A673 (cell line): ENCODE measurements around the gene XYLT1. TPM values are rescaled to one million over a fixed set of nuclear protein-coding genes. Genes with fewer than 3 reads are reported as not detected.

Source experiments
- BruUV-seq: library from RNA; stranded (reverse); fragments of 400-500 nt; replicated peaks from 2 replicates; lab custom pipeline; 2021; lab: Mats Ljungman, UMichigan
- CTCF ChIA-PET: fragments of 300-600 bp; sonication (Branson Sonifier 250); formaldehyde crosslinking; loops from one replicate; lab custom pipeline; 2022; ENCODE audit warnings: antibody characterized with exemption; lab: Charles Lee
- POLR2A ChIA-PET: fragments of 300-600 bp; sonication (Branson Sonifier 250); formaldehyde crosslinking; loops from one replicate; lab custom pipeline; 2022; ENCODE audit warnings: antibody characterized with exemption; ENCODE audit not compliant: low non-redundant PET; lab: Charles Lee
- DNase-seq: peaks from one replicate; pipeline ENCODE4 v3.0.0-alpha.2; 2015; ENCODE audit warnings: low spot score
- H3K27ac ChIP-seq: fragments of 200-600 bp; sonication (generic); 2 replicates; pipeline ENCODE4 v1.5.1; 2016; ENCODE audit warnings: mixed run types, low read depth, mild to moderate bottlenecking, mixed read lengths, antibody characterized with exemption, low read length; ENCODE audit not compliant: poor library complexity, severe bottlenecking
- H3K27me3 ChIP-seq: fragments of 200-600 bp; sonication (generic); replicated peaks from 2 replicates; pipeline ENCODE4 v1.6.1; 2017; ENCODE audit warnings: mixed run types, low read depth, mild to moderate bottlenecking, mixed read lengths, antibody characterized with exemption, low read length; ENCODE audit not compliant: insufficient read depth, poor library complexity
- H3K36me3 ChIP-seq: fragments of 200-600 bp; sonication (generic); 2 replicates; pipeline ENCODE4 v1.6.1; 2016; ENCODE audit warnings: mixed run types, mild to moderate bottlenecking, mixed read lengths, antibody characterized with exemption, low read length; ENCODE audit not compliant: insufficient read depth, poor library complexity, severe bottlenecking
- H3K4me1 ChIP-seq: fragments of 200-600 bp; sonication (generic); 2 replicates; pipeline ENCODE4 v1.6.1; 2017; ENCODE audit warnings: mixed run types, mild to moderate bottlenecking, mixed read lengths, antibody characterized with exemption, low read length; ENCODE audit not compliant: insufficient read depth, poor library complexity, severe bottlenecking
- H3K4me3 ChIP-seq: fragments of 200-600 bp; sonication (generic); 2 replicates; pipeline ENCODE4 v1.5.1; 2016; ENCODE audit warnings: low read depth, mixed run types, mild to moderate bottlenecking, mixed read lengths, low read length; ENCODE audit not compliant: poor library complexity, severe bottlenecking
- H3K9me3 ChIP-seq: fragments of 200-600 bp; sonication (generic); 2 replicates; pipeline ENCODE4 v1.6.1; 2016; ENCODE audit warnings: mixed run types, low read depth, mild to moderate bottlenecking, mixed read lengths, antibody characterized with exemption, low read length; ENCODE audit not compliant: poor library complexity, severe bottlenecking
- CTCF ChIP-seq: fragments of 300-800, 200-600 bp; sonication (generic); conservative IDR thresholded peaks from 2 replicates; pipeline ENCODE4 v1.5.1; 2017; ENCODE audit warnings: low read depth, mild to moderate bottlenecking, antibody characterized with exemption, low read length, moderate library complexity, mixed read lengths
- EZH2 ChIP-seq: fragments of 200-600 bp; sonication (generic); IDR thresholded peaks from 2 replicates; pipeline ENCODE4 v1.6.1; 2017; ENCODE audit warnings: borderline replicate concordance, low read depth, mild to moderate bottlenecking, mixed read lengths, antibody characterized with exemption, low read length; ENCODE audit not compliant: poor library complexity, severe bottlenecking
- intact Hi-C: fragments of 100-400 bp; cut with micrococcal nuclease; formaldehyde crosslinking; loops from one replicate; pipeline ENCODE4 v1.10.0; 2022; ENCODE audit not compliant: unreplicated experiment
- total RNA-seq: library from RNA; stranded (reverse); gene quantifications from 2 replicates; pipeline ENCODE4 v1.2.3, GENCODE V29; 2021

XYLT1 gene
- total RNA-seq, 1 experiment from 2014 or later = 0.64 TPM

- no TSS peak for BruUV-seq
- no peak overlapping the region for H3K4me3 ChIP-seq
- H3K27me3 ChIP-seq = no peaks in the 10 kb centered on the region
- TF ChIP-seq EZH2 (no peak), CTCF (no peak)
- ChIA-PET CTCF (no interaction called here), POLR2A (no interaction called here)
- no peak overlapping the region for H3K27ac ChIP-seq
- no peaks in the 10 kb centered on the region for H3K36me3 ChIP-seq
- no peaks in the 10 kb centered on the region for H3K4me1 ChIP-seq
- no peaks in the 10 kb centered on the region for H3K9me3 ChIP-seq
- intact Hi-C loops = no loop called here
- DNase-seq = no peak
Observed at GRCh38 chr16:17409894-17410293, 60.9 kb downstream of the XYLT1 start.

GRCh38 chr16:17408955-17409441 lies 61.8 kb downstream of the XYLT1 start:
- BruUV-seq = no TSS peak
- CTCF ChIA-PET = no interaction called here
- intact Hi-C loops = no loop called here
- Histone ChIP-seq H3K4me3 (no peak overlapping the region), H3K27ac (no peak overlapping the region), H3K9me3 (no peaks in the 10 kb centered on the region), H3K4me1 (no peaks in the 10 kb centered on the region), H3K27me3 (no peaks in the 10 kb centered on the region), H3K36me3 (no peaks in the 10 kb centered on the region)
- DNase-seq = no peak
- TF ChIP-seq EZH2 (no peak), CTCF (no peak)
- POLR2A ChIA-PET = no interaction called here

GRCh38 chr16:17408296-17408695 lies 62.5 kb downstream of the XYLT1 start:
- no peaks in the 10 kb centered on the region for H3K27me3 ChIP-seq

More at GRCh38 chr16:17408296-17408695, 62.5 kb downstream of the XYLT1 start:
- ChIA-PET POLR2A (no interaction called here), CTCF (no interaction called here)
- intact Hi-C loops = no loop called here
- H3K4me3 ChIP-seq = no peak overlapping the region
- DNase-seq = no peak
- TF ChIP-seq EZH2 (no peak), CTCF (no peak)
- no peaks in the 10 kb centered on the region for H3K36me3 ChIP-seq
- no TSS peak for BruUV-seq
- no peak overlapping the region for H3K27ac ChIP-seq
- H3K4me1 ChIP-seq = no peaks in the 10 kb centered on the region
- H3K9me3 ChIP-seq = no peaks in the 10 kb centered on the region
